Gastroesophageal sphincter (tissue), 3 donors: ENCODE data around the gene LANCL2.
"Not testable (repeated sequence)": the region's sequence is repeated elsewhere in the genome, so short reads cannot be mapped to it uniquely, and the experiment has no call there.

ENCODE experiments used
- POLR2A ChIP-seq, 2 donors: fragments of 450-650 bp; IDR thresholded peaks; one replicate each; pipeline ENCODE4 v1.6.1; 2017; ENCODE audit warnings: antibody characterized with exemption in 2 of 2, mild to moderate bottlenecking in 2 of 2, moderate library complexity in 1 of 2
- POLR2AphosphoS5 ChIP-seq: sonication (generic); formaldehyde crosslinking; IDR thresholded peaks from one replicate; pipeline ENCODE4 v1.6.1; 2017; ENCODE audit warnings: antibody characterized with exemption
- TF ChIP-seq, protein P1 (sequence below), 4 experiments: fragments of 200-600 bp in 2 of 4; fragments of 450-650 bp in 2 of 4; sonication (generic) in 1 of 4; IDR thresholded peaks; one replicate each; pipeline ENCODE4 v1.5.1; 2017 to 2019; ENCODE audit warnings: antibody characterized with exemption in 4 of 4, mild to moderate bottlenecking in 2 of 4, moderate library complexity in 2 of 4

DNA sequence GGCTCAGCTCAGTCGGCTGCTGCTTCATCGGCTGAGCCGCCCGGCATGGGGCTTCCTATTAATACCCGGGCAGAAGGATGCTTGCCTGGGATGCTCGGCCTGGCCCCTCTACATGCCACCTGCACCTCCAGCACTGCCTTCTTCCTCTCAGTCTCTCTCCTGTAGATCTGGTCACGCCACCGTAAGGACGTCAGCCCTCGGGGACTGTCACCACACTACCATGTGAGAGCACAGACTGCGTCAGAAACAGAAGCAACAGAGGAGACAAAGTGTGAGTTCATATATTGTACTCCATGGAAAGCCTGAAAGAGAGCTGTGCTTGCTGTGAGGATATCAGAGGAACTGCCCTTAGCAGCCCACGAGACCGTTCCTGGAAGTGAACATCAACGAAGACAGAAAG, 107.3 kb downstream of the LANCL2 start:
- not testable (repeated sequence) for TF ChIP-seq POLR2AphosphoS5; POLR2A (IDR thresholded peaks at IDR 0.05)
- TF ChIP-seq, protein P1, sequence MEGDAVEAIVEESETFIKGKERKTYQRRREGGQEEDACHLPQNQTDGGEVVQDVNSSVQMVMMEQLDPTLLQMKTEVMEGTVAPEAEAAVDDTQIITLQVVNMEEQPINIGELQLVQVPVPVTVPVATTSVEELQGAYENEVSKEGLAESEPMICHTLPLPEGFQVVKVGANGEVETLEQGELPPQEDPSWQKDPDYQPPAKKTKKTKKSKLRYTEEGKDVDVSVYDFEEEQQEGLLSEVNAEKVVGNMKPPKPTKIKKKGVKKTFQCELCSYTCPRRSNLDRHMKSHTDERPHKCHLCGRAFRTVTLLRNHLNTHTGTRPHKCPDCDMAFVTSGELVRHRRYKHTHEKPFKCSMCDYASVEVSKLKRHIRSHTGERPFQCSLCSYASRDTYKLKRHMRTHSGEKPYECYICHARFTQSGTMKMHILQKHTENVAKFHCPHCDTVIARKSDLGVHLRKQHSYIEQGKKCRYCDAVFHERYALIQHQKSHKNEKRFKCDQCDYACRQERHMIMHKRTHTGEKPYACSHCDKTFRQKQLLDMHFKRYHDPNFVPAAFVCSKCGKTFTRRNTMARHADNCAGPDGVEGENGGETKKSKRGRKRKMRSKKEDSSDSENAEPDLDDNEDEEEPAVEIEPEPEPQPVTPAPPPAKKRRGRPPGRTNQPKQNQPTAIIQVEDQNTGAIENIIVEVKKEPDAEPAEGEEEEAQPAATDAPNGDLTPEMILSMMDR (IDR thresholded peaks at IDR 0.05): not testable (repeated sequence)
